ENCODE measurements around the gene NEMP1. TPM values are rescaled to one million over a fixed set of nuclear protein-coding genes. Genes with fewer than 3 reads are reported as not detected.

NEMP1 gene
- total and polyA plus RNA-seq, 4 donors, result 1.4 to 10.9 (median 3.2) TPM

DNA sequence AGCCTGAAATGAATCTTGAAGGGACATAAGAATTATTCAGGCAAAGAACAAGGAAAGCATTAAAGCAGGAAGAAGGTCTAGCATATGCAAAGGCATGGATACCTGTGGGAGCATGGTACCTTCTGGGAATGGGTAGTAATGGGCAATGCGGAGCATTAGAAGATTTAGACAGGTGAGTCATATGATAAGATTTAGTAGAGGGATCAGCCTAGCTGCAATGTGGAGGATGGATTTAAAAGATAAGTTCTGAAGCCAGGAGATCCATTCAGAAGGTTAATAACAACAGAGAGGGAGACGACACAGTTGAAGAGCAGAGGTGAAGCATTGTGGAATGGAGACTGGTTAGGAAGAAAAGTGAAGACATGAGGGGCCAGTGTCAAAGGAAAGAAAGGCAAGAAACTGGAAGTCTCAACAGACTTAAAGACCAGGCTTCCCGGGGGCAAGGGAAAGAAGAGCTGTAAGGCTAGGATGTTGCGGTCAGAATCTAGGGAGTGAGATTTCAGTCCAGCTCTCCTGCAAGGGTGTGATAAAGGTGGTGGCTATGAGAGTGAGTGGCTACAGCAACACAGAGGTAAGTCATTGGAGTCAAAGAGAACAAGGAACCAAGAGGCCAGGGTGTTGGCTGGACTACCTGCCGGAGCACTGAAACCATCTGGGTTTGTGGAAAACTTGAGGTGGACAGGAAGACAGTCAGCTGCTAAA, 38.1 kb upstream of the NEMP1 start (continued):
- TF ChIP-seq ZBTB33 (IDR thresholded peaks at IDR 0.05) (no peak), GABPA (IDR thresholded peaks at IDR 0.05 in 1 of 2, conservative IDR thresholded peaks at IDR 0.05 in 1 of 2) (no peak), RAD21 (IDR thresholded peaks at IDR 0.05) (no peak), NR2F2 (IDR thresholded peaks at IDR 0.05) (no peak), HNF4G (IDR thresholded peaks at IDR 0.05) (no peak), TAF1 (conservative IDR thresholded peaks at IDR 0.05) (no peak), JUND (IDR thresholded peaks at IDR 0.05) (no peak), RXRA (IDR thresholded peaks at IDR 0.05) (no peak), FOXA2 (IDR thresholded peaks at IDR 0.05) (no peak)

GRCh38 chr12:57112492-57113294, 34.1 kb upstream of the NEMP1 start:
- H3K9ac ChIP-seq (ENCODE audit: low read depth in 1 of 2, low read length in 2 of 2), result peak overlapping the region in 1 of 2 donors; percentile 99
- H3K9me3 ChIP-seq (ENCODE audit: control insufficient read depth in 4 of 4, low read length in 3 of 4), result no peaks in the 10 kb centered on the region
- TF ChIP-seq RXRA (IDR thresholded peaks at IDR 0.05), result no peak
- TF ChIP-seq, protein P1, sequence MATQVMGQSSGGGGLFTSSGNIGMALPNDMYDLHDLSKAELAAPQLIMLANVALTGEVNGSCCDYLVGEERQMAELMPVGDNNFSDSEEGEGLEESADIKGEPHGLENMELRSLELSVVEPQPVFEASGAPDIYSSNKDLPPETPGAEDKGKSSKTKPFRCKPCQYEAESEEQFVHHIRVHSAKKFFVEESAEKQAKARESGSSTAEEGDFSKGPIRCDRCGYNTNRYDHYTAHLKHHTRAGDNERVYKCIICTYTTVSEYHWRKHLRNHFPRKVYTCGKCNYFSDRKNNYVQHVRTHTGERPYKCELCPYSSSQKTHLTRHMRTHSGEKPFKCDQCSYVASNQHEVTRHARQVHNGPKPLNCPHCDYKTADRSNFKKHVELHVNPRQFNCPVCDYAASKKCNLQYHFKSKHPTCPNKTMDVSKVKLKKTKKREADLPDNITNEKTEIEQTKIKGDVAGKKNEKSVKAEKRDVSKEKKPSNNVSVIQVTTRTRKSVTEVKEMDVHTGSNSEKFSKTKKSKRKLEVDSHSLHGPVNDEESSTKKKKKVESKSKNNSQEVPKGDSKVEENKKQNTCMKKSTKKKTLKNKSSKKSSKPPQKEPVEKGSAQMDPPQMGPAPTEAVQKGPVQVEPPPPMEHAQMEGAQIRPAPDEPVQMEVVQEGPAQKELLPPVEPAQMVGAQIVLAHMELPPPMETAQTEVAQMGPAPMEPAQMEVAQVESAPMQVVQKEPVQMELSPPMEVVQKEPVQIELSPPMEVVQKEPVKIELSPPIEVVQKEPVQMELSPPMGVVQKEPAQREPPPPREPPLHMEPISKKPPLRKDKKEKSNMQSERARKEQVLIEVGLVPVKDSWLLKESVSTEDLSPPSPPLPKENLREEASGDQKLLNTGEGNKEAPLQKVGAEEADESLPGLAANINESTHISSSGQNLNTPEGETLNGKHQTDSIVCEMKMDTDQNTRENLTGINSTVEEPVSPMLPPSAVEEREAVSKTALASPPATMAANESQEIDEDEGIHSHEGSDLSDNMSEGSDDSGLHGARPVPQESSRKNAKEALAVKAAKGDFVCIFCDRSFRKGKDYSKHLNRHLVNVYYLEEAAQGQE (IDR thresholded peaks at IDR 0.05), result no peak
- TF ChIP-seq TAF1 (conservative IDR thresholded peaks at IDR 0.05), result no peak
- TF ChIP-seq JUND (IDR thresholded peaks at IDR 0.05), result no peak
- no peak for TF ChIP-seq SP1 (IDR thresholded peaks at IDR 0.05)
- TF ChIP-seq, protein P2, sequence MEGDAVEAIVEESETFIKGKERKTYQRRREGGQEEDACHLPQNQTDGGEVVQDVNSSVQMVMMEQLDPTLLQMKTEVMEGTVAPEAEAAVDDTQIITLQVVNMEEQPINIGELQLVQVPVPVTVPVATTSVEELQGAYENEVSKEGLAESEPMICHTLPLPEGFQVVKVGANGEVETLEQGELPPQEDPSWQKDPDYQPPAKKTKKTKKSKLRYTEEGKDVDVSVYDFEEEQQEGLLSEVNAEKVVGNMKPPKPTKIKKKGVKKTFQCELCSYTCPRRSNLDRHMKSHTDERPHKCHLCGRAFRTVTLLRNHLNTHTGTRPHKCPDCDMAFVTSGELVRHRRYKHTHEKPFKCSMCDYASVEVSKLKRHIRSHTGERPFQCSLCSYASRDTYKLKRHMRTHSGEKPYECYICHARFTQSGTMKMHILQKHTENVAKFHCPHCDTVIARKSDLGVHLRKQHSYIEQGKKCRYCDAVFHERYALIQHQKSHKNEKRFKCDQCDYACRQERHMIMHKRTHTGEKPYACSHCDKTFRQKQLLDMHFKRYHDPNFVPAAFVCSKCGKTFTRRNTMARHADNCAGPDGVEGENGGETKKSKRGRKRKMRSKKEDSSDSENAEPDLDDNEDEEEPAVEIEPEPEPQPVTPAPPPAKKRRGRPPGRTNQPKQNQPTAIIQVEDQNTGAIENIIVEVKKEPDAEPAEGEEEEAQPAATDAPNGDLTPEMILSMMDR (IDR thresholded peaks at IDR 0.05; ENCODE audit: low read depth, low read length, missing input control), result peak; percentile 88
- no peak for TF ChIP-seq NR2F2 (IDR thresholded peaks at IDR 0.05)
- 65% methylated on average over 9 of the region's 9 CpGs for WGBS
- peaks cover 7 to 32% (median 22%) of the 10 kb centered on the region in 4 donors for H3K4me1 ChIP-seq (ENCODE audit: control insufficient read depth in 4 of 4, insufficient read depth in 4 of 4, low read length in 3 of 4)
- peak overlapping the region; percentile 99 for H3K27ac ChIP-seq (ENCODE audit: low read depth in 1 of 2, low read length in 2 of 2)
- no peak overlapping the region for H3K4me3 ChIP-seq (ENCODE audit: low read depth in 1 of 3, low read length in 3 of 3)
- peaks cover 0 to 4% (median 2%) of the 10 kb centered on the region in 4 donors for H3K36me3 ChIP-seq (ENCODE audit: control insufficient read depth in 4 of 4, insufficient read depth in 3 of 4, low read depth in 1 of 4, low read length in 3 of 4)
- no peaks in the 10 kb centered on the region for H3K27me3 ChIP-seq (ENCODE audit: control insufficient read depth in 4 of 4, insufficient read depth in 4 of 4, low read length in 3 of 4)
- DNase-seq (ENCODE audit: low spot score), result no peak

Measured in liver (tissue), 9 donors.